Right cardiac atrium (tissue), 5 donors: ENCODE results near the gene LAMB1. TPM values are rescaled to one million over a fixed set of nuclear protein-coding genes. Genes with fewer than 3 reads are reported as not detected.

ENCODE experiments used
- ATAC-seq, 2 donors: fragments of 200-7000 bp; cut with Tn5 transposase; one replicate each; pipeline versions ENCODE4 v1.8.0 to v1.9.1; 2020; ENCODE audit warnings: moderate library complexity in 2 of 2, mild to moderate bottlenecking in 1 of 2
- DNase-seq, 3 donors: peaks; one replicate each; pipeline ENCODE4 v3.0.0-alpha.2; 2020
- H3K27ac ChIP-seq: one replicate; pipeline ENCODE4 v1.5.1; 2013; ENCODE audit warnings: mild to moderate bottlenecking, low read length, control low read depth, moderate library complexity
- H3K27me3 ChIP-seq: one replicate; pipeline ENCODE4 v1.6.1; 2013; ENCODE audit not compliant: control insufficient read depth, insufficient read depth
- H3K4me1 ChIP-seq: one replicate; pipeline ENCODE4 v1.6.1; 2013; ENCODE audit warnings: low read length; ENCODE audit not compliant: control insufficient read depth, insufficient read depth
- H3K4me3 ChIP-seq: one replicate; pipeline ENCODE4 v1.5.1; 2013; ENCODE audit warnings: low read length, control low read depth
- H3K9me3 ChIP-seq: one replicate; pipeline ENCODE4 v1.6.1; 2013; ENCODE audit warnings: low read length; ENCODE audit not compliant: control insufficient read depth
- WGBS: extraction: QIAGEN DNeasy Blood & Tissue Kit; methylation state at CpG from one replicate; pipeline ENCODE4 v1.1.7; 2013; 5-methylcytosine and 5-hydroxymethylcytosine counted together
- intact Hi-C, 4 donors: fragments of 100-400 bp; cut with DNase I; formaldehyde crosslinking; loops; one replicate each; pipeline versions ENCODE4 v1.11.0 to v1.14.0; 2022 to 2023
- polyA plus RNA-seq: library from polyadenylated mRNA; stranded (reverse); fragments of 200-250 nt; gene quantifications from one replicate; pipeline ENCODE4 v1.2.3, GENCODE V29; 2013
- total RNA-seq, 4 donors: library from RNA; stranded (reverse); fragmentation: NEBNext Ultra II Directional; extraction: Animal tissue kit (Norgen Biotek cat#: 25700); gene quantifications; one replicate each; pipeline ENCODE4 v1.2.1, GENCODE V29; 2021
- donor health status: healthy with polysubstance abuse.
- donor health status: DM: no; HTN: yes; CAD: no.
- donor health status: DM: no; HTN: no; CAD: no.
- donor health status: DM: no; HTN: yes; CAD: no; lungs with severe emphysema.
- donor health status: DM: yes; HTN: yes; CAD: no.

LAMB1 gene
- total and polyA plus RNA-seq, 5 donors = 42.1 to 110 (median 49.9) TPM

GRCh38 chr7:107884066-107884818 is 118.7 kb downstream of the LAMB1 start:
- Histone ChIP-seq H3K27ac (no peak overlapping the region), H3K4me3 (no peak overlapping the region), H3K9me3 (no peaks in the 10 kb centered on the region), H3K4me1 (no peaks in the 10 kb centered on the region), H3K27me3 (no peaks in the 10 kb centered on the region)
- intact Hi-C loops = no loop called here
- 65% methylated on average over 6 of the region's 6 CpGs for WGBS
- peak in 1 of 2 donors; percentile 24 for ATAC-seq
- DNase-seq = no peak

- Histone ChIP-seq H3K27ac (no peak overlapping the region), H3K4me1 (no peaks in the 10 kb centered on the region), H3K4me3 (no peak overlapping the region), H3K9me3 (no peaks in the 10 kb centered on the region), H3K27me3 (no peaks in the 10 kb centered on the region)
- ATAC-seq = no peak
- intact Hi-C loops = no loop called here
- DNase-seq = no peak
- 62% methylated on average over 2 of the region's 2 CpGs for WGBS
Observed at GRCh38 chr7:107882766-107883165, 120.2 kb downstream of the LAMB1 start.

GRCh38 chr7:107879400-107880035 is 123.4 kb downstream of the LAMB1 start:
- no peaks in the 10 kb centered on the region for H3K27me3 ChIP-seq
- intact Hi-C loops = loop anchor here in 3 of 4 donors (5.0 to 10.0 kb wide), 3 partner anchors 135 to 265 kb away; partner anchors contain the start of gene CBLL1 (in 3 of the 3)
- no peaks in the 10 kb centered on the region for H3K9me3 ChIP-seq
- no peak overlapping the region for H3K4me3 ChIP-seq
- ATAC-seq = peak; percentile 60 to 81
- WGBS = 0% methylated on average over 3 of the region's 3 CpGs
- H3K4me1 ChIP-seq = no peaks in the 10 kb centered on the region
- peak in 1 of 3 donors; percentile 40 for DNase-seq
- H3K27ac ChIP-seq = no peak overlapping the region

- Histone ChIP-seq H3K27me3 (no peaks in the 10 kb centered on the region), H3K4me3 (no peak overlapping the region), H3K27ac (no peak overlapping the region), H3K4me1 (no peaks in the 10 kb centered on the region), H3K9me3 (no peaks in the 10 kb centered on the region)
- intact Hi-C loops = loop anchor here in 3 of 4 donors (5.0 to 10.0 kb wide), 3 partner anchors 134 to 266 kb away; partner anchors contain the start of gene CBLL1 (in 3 of the 3)
- ATAC-seq (no peak), DNase-seq (no peak)
- 78% methylated on average over 3 of the region's 3 CpGs for WGBS
Observed at GRCh38 chr7:107878636-107879035, 124.3 kb downstream of the LAMB1 start.

GRCh38 chr7:107877731-107878382 is 125.1 kb downstream of the LAMB1 start:
- no peaks in the 10 kb centered on the region for H3K27me3 ChIP-seq
- intact Hi-C loops = loop anchor here in 3 of 4 donors (5.0 to 10.0 kb wide), 3 partner anchors 133 to 267 kb away; partner anchors contain the start of gene CBLL1 (in 3 of the 3)
- no peak overlapping the region for H3K27ac ChIP-seq
- WGBS = 84% methylated on average over 5 of the region's 5 CpGs
- ATAC-seq (no peak), DNase-seq (no peak)
- no peak overlapping the region for H3K4me3 ChIP-seq
- no peaks in the 10 kb centered on the region for H3K9me3 ChIP-seq
- no peaks in the 10 kb centered on the region for H3K4me1 ChIP-seq

- no peak for DNase-seq
- H3K27ac ChIP-seq = no peak overlapping the region
- WGBS = 39% methylated on average over 2 of the region's 2 CpGs
- intact Hi-C loops = loop anchor here in 3 of 4 donors (5.0 to 10.0 kb wide), 3 partner anchors 132 to 268 kb away; partner anchors contain the start of gene CBLL1 (in 3 of the 3)
- H3K4me3 ChIP-seq = no peak overlapping the region
- H3K4me1 ChIP-seq = no peaks in the 10 kb centered on the region
- ATAC-seq = no peak
- H3K27me3 ChIP-seq = no peaks in the 10 kb centered on the region
- H3K9me3 ChIP-seq = no peaks in the 10 kb centered on the region
Observed at GRCh38 chr7:107876916-107877315, 126.0 kb downstream of the LAMB1 start.

GRCh38 chr7:107874605-107875446 is 128.1 kb downstream of the LAMB1 start:
- Histone ChIP-seq H3K9me3 (no peaks in the 10 kb centered on the region), H3K27ac (no peak overlapping the region), H3K4me3 (no peak overlapping the region), H3K27me3 (no peaks in the 10 kb centered on the region), H3K4me1 (no peaks in the 10 kb centered on the region)
- 24% methylated on average over 6 of the region's 6 CpGs for WGBS
- DNase-seq (no peak), ATAC-seq (peak; percentile 82 to 88)
- intact Hi-C loops = loop anchor here in 3 of 4 donors (5.0 to 10.0 kb wide), 3 partner anchors 130 to 270 kb away; partner anchors contain the start of gene CBLL1 (in 3 of the 3)

GRCh38 chr7:107874111-107874510 is 128.8 kb downstream of the LAMB1 start:
- H3K4me3 ChIP-seq = no peak overlapping the region
- H3K4me1 ChIP-seq = no peaks in the 10 kb centered on the region
- ATAC-seq (no peak), DNase-seq (no peak)
- no peaks in the 10 kb centered on the region for H3K27me3 ChIP-seq
- intact Hi-C loops = loop anchor here in 3 of 4 donors (10.0 kb wide), 2 partner anchors 129 to 271 kb away; partner anchors contain the start of gene CBLL1 (in 2 of the 3)
- WGBS = 81% methylated on average over 2 of the region's 2 CpGs
- H3K9me3 ChIP-seq = no peaks in the 10 kb centered on the region
- H3K27ac ChIP-seq = no peak overlapping the region
